SU-DHL-6 (cell line): ENCODE results near the gene LINGO3.

Experiments
- CTCF ChIP-seq: fragments of 200-600 bp; sonication (generic); IDR thresholded peaks from one replicate; pipeline ENCODE4 v1.5.1; 2017; ENCODE audit warnings: antibody characterized with exemption, mild to moderate bottlenecking, low read length, moderate library complexity; ENCODE audit not compliant: insufficient read depth, poor library complexity, severe bottlenecking
- EZH2phosphoT487 ChIP-seq: fragments of 200-600 bp; sonication (generic), shearing (Covaris generic); conservative IDR thresholded peaks from 2 replicates; pipeline ENCODE4 v1.6.1; 2018; ENCODE audit warnings: mild to moderate bottlenecking, antibody characterized with exemption, low read length, moderate library complexity, mixed read lengths

- TF ChIP-seq CTCF (no peak), EZH2phosphoT487 (no peak)
Measured at GRCh38 chr19:2355168-2356035, 47.4 kb upstream of the LINGO3 start.
